ENCODE data around the gene ASAP2. TPM values are rescaled to one million over a fixed set of nuclear protein-coding genes. Genes with fewer than 3 reads are reported as not detected.

The ASAP2 gene
- polyA plus RNA-seq, 3 donors: 0.08 to 1.1 (median 0.20) TPM

GRCh38 chr2:9354318-9354717, 147.7 kb downstream of the ASAP2 start:
- H3K36me3 ChIP-seq (replicated peaks in 1 of 2; ENCODE audit: control insufficient read depth in 1 of 2, insufficient read depth in 2 of 2, low read length in 2 of 2): no peaks in the 10 kb centered on the region
- Mint-ChIP-seq H3K27ac (no peak overlapping the region), H3K4me1 (no peaks in the 10 kb centered on the region), H3K36me3 (peaks cover 7 to 22% of the 10 kb centered on the region in 2 donors), H3K4me3 (no peak overlapping the region), H3K27me3 (ENCODE audit: low read depth in 3 of 3) (peaks cover 1 to 7% (median 3%) of the 10 kb centered on the region in 3 donors), H3K9me3 (no peaks in the 10 kb centered on the region)
- no peaks in the 10 kb centered on the region for H4K20me1 ChIP-seq (ENCODE audit: insufficient read depth, low read length)
- intact Hi-C loops (cut with micrococcal nuclease): no loop called here
- H3K4me3 ChIP-seq (replicated peaks in 1 of 3; ENCODE audit: low read depth in 2 of 3, low read length in 3 of 3): no peak overlapping the region
- no peak for DNase-seq
- H3K9me3 ChIP-seq (replicated peaks in 1 of 2; ENCODE audit: control insufficient read depth in 1 of 2, insufficient read depth in 1 of 2, low read length in 2 of 2): no peaks in the 10 kb centered on the region
- no peak overlapping the region for H2AFZ ChIP-seq (ENCODE audit: insufficient read depth, low read depth, low read length, poor library complexity, severe bottlenecking)
- H3K9ac ChIP-seq (ENCODE audit: insufficient read depth, low read length, poor library complexity, severe bottlenecking): no peak overlapping the region
- H3K27ac ChIP-seq (ENCODE audit: low read depth in 1 of 2, low read length in 2 of 2): no peak overlapping the region
- H3K4me2 ChIP-seq (replicated peaks; ENCODE audit: extremely low read depth, low read length, poor library complexity, severe bottlenecking): no peak overlapping the region
- H3K27me3 ChIP-seq (ENCODE audit: control insufficient read depth in 2 of 2, insufficient read depth in 2 of 2, low read length in 2 of 2): no peaks in the 10 kb centered on the region
- no peaks in the 10 kb centered on the region for H3K79me2 ChIP-seq (ENCODE audit: insufficient read depth, low read length)
- TF ChIP-seq CTCF (IDR thresholded peaks at IDR 0.05): no peak
- WGBS (ENCODE audit: insufficient coverage): no CpG with 5 or more reads among the region's 12 CpGs
- H3K4me1 ChIP-seq (ENCODE audit: control insufficient read depth in 1 of 2, insufficient read depth in 2 of 2, low read length in 2 of 2): no peaks in the 10 kb centered on the region

GRCh38 chr2:9355270-9355669, 148.7 kb downstream of the ASAP2 start:
- Mint-ChIP-seq H3K9me3 (no peaks in the 10 kb centered on the region), H3K4me1 (no peaks in the 10 kb centered on the region), H3K4me3 (no peak overlapping the region), H3K36me3 (peaks cover 7 to 22% of the 10 kb centered on the region in 2 donors), H3K27ac (no peak overlapping the region), H3K27me3 (ENCODE audit: low read depth in 3 of 3) (peaks cover 1 to 7% (median 3%) of the 10 kb centered on the region in 3 donors)
- no peak overlapping the region for H3K4me3 ChIP-seq (replicated peaks in 1 of 3; ENCODE audit: low read depth in 2 of 3, low read length in 3 of 3)
- no peaks in the 10 kb centered on the region for H4K20me1 ChIP-seq (ENCODE audit: insufficient read depth, low read length)
- intact Hi-C loops (cut with micrococcal nuclease): no loop called here
- DNase-seq: no peak
- H3K4me2 ChIP-seq (replicated peaks; ENCODE audit: extremely low read depth, low read length, poor library complexity, severe bottlenecking): no peak overlapping the region
- no CpG with 5 or more reads among the region's 3 CpGs for WGBS (ENCODE audit: insufficient coverage)
- no peaks in the 10 kb centered on the region for H3K27me3 ChIP-seq (ENCODE audit: control insufficient read depth in 2 of 2, insufficient read depth in 2 of 2, low read length in 2 of 2)
- TF ChIP-seq CTCF (IDR thresholded peaks at IDR 0.05): no peak
- H3K9ac ChIP-seq (ENCODE audit: insufficient read depth, low read length, poor library complexity, severe bottlenecking): no peak overlapping the region
- no peaks in the 10 kb centered on the region for H3K79me2 ChIP-seq (ENCODE audit: insufficient read depth, low read length)
- H3K9me3 ChIP-seq (replicated peaks in 1 of 2; ENCODE audit: control insufficient read depth in 1 of 2, insufficient read depth in 1 of 2, low read length in 2 of 2): no peaks in the 10 kb centered on the region
- H3K27ac ChIP-seq (ENCODE audit: low read depth in 1 of 2, low read length in 2 of 2): no peak overlapping the region
- no peaks in the 10 kb centered on the region for H3K36me3 ChIP-seq (replicated peaks in 1 of 2; ENCODE audit: control insufficient read depth in 1 of 2, insufficient read depth in 2 of 2, low read length in 2 of 2)
- H2AFZ ChIP-seq (ENCODE audit: insufficient read depth, low read depth, low read length, poor library complexity, severe bottlenecking): no peak overlapping the region
- H3K4me1 ChIP-seq (ENCODE audit: control insufficient read depth in 1 of 2, insufficient read depth in 2 of 2, low read length in 2 of 2): no peaks in the 10 kb centered on the region

All from CD14-positive monocyte (primary cell).